HepG2 (cell line): ENCODE data around the gene FGD5. TPM values are rescaled to one million over a fixed set of nuclear protein-coding genes. Genes with fewer than 3 reads are reported as not detected.

Source experiments
- ATAC-seq: fragments of 200-7000 bp; cut with Tn5 transposase; 3 replicates; pipeline ENCODE4 v1.9.1; 2020; ENCODE audit warnings: mild to moderate bottlenecking, moderate library complexity
- BruUV-seq: library from RNA; stranded (reverse); fragments of 400-500 nt; replicated peaks from 2 replicates; lab custom pipeline; 2021; lab: Mats Ljungman, UMichigan
- CTCF ChIA-PET: fragments of 300-600 bp; formaldehyde crosslinking; extraction: SDS; loops from one replicate; lab custom pipeline; 2021; ENCODE audit warnings: low total read pairs, inconsistent platforms, low intra/inter-chr PET ratio; lab: Yijun Ruan, JAX
- POLR2A ChIA-PET: fragments of 350-600 bp; sonication (Branson Sonifier 250); formaldehyde crosslinking; loops from one replicate; lab custom pipeline; 2020; ENCODE audit warnings: antibody characterized with exemption, inconsistent platforms; lab: Yijun Ruan, JAX
- DNase-seq: peaks from one replicate; pipeline ENCODE4 v3.0.0-alpha.2; 2015; ENCODE audit warnings: low spot score
- FAIRE-seq: peaks from 3 replicates; lab custom pipeline; 2011; peaks lifted over from hg19 to GRCh38; lab: Jason Lieb, UNC
- H2AFZ ChIP-seq: one replicate; pipeline ENCODE4 v1.6.1; 2011; ENCODE audit warnings: low read length, inconsistent platforms
- H3K27ac ChIP-seq: fragments of 300-600 bp; 3 replicates; pipeline ENCODE4 v1.8.0; 2011; ENCODE audit warnings: mixed run types, mild to moderate bottlenecking, mixed read lengths, low read length, inconsistent platforms; ENCODE audit not compliant: insufficient read depth; ENCODE audit errors: extremely low read length
- H3K27me3 ChIP-seq, 2 experiments: fragments of 200-600 bp in 1 of 2; 2 replicates in 1 of 2; 3 replicates in 1 of 2; pipeline versions ENCODE4 v1.6.0 to v1.8.0; 2011; ENCODE audit warnings: low read length in 2 of 2, mild to moderate bottlenecking in 2 of 2, moderate library complexity in 2 of 2, inconsistent platforms in 1 of 2; ENCODE audit not compliant: insufficient read depth in 2 of 2, control insufficient read depth in 1 of 2
- H3K36me3 ChIP-seq, 2 experiments: fragments of 200-600 bp in 1 of 2; replicated peaks in 1 of 2; 2 replicates in 1 of 2; 3 replicates in 1 of 2; pipeline versions ENCODE4 v1.5.1 to v1.8.0; 2011; ENCODE audit warnings: low read length in 2 of 2, inconsistent platforms in 1 of 2; ENCODE audit not compliant: insufficient read depth in 2 of 2, control insufficient read depth in 1 of 2
- H3K4me1 ChIP-seq: 2 replicates; pipeline ENCODE4 v1.5.1; 2012; ENCODE audit warnings: low read length, inconsistent platforms; ENCODE audit not compliant: insufficient read depth
- H3K4me2 ChIP-seq: 2 replicates; pipeline ENCODE4 v1.6.0; 2011; ENCODE audit warnings: low read depth, low read length, inconsistent platforms
- H3K4me3 ChIP-seq, 3 experiments: fragments of 200-600 bp in 1 of 3; sonication (generic), shearing (Covaris generic) in 1 of 3; replicated peaks in 1 of 3; 2 replicates each; pipeline ENCODE4 v1.5.1; 2011 to 2016; ENCODE audit warnings: low read length in 3 of 3, inconsistent platforms in 2 of 3, low read depth in 2 of 3, mild to moderate bottlenecking in 2 of 3, control low read depth in 1 of 3, mixed read lengths in 1 of 3; ENCODE audit not compliant: insufficient read depth in 1 of 3
- H3K79me2 ChIP-seq: one replicate; pipeline ENCODE4 v1.6.1; 2011; ENCODE audit warnings: low read length, inconsistent platforms; ENCODE audit not compliant: insufficient read depth
- H3K9ac ChIP-seq: 2 replicates; pipeline ENCODE4 v1.6.0; 2011; ENCODE audit warnings: mild to moderate bottlenecking, low read depth, low read length, inconsistent platforms; ENCODE audit not compliant: insufficient read depth
- H3K9me3 ChIP-seq: 2 replicates; pipeline ENCODE4 v1.5.1; 2012; ENCODE audit warnings: mild to moderate bottlenecking, low read length
- H4K20me1 ChIP-seq: 2 replicates; pipeline ENCODE4 v1.6.0; 2011; ENCODE audit warnings: inconsistent platforms, mild to moderate bottlenecking, low read length, moderate library complexity; ENCODE audit not compliant: insufficient read depth
- EEA1 ChIP-seq: sonication (generic); formaldehyde crosslinking; IDR thresholded peaks from 2 replicates; pipeline ENCODE4 v1.5.1; 2020; ENCODE audit warnings: mild to moderate bottlenecking, missing genetic modification reagents, borderline replicate concordance
- HHEX ChIP-seq: IDR thresholded peaks from 2 replicates; pipeline ENCODE4 v1.6.1; 2016; ENCODE audit warnings: control low read depth
- KAT7 ChIP-seq: IDR thresholded peaks from 2 replicates; pipeline ENCODE4 v1.6.1; 2018; ENCODE audit warnings: borderline replicate concordance, missing compliant biosample characterization
- MAFK ChIP-seq, 2 experiments: IDR thresholded peaks in 1 of 2; conservative IDR thresholded peaks in 1 of 2; 2 replicates each; pipeline ENCODE4 v1.6.1; 2011; ENCODE audit warnings: improper control_type of control experiment in 2 of 2, low read length in 2 of 2
- MXI1 ChIP-seq: IDR thresholded peaks from 3 replicates; pipeline ENCODE4 v1.6.1; 2012; ENCODE audit warnings: low read depth, low read length, inconsistent platforms, borderline replicate concordance
- NFYC ChIP-seq: IDR thresholded peaks from 2 replicates; pipeline ENCODE4 v1.6.1; 2016; ENCODE audit warnings: missing genetic modification reagents, missing compliant biosample characterization
- NR1H2 ChIP-seq: sonication (generic); formaldehyde crosslinking; IDR thresholded peaks from 2 replicates; pipeline ENCODE4 v1.8.1; 2022; ENCODE audit warnings: low read depth, missing genetic modification reagents, borderline replicate concordance
- POGZ ChIP-seq: sonication (generic); formaldehyde crosslinking; IDR thresholded peaks from 2 replicates; pipeline ENCODE4 v1.4.0; 2020; ENCODE audit warnings: mild to moderate bottlenecking, missing genetic modification reagents
- RBM22 ChIP-seq: fragments of 200-400 bp; formaldehyde crosslinking; optimal IDR thresholded peaks from 2 replicates; pipeline ENCODE3; 2017; ENCODE audit warnings: mild to moderate bottlenecking, low read length, moderate library complexity
- SP4 ChIP-seq: sonication (generic); formaldehyde crosslinking; IDR thresholded peaks from 2 replicates; pipeline ENCODE4 v1.8.1; 2023; ENCODE audit warnings: mild to moderate bottlenecking, missing genetic modification reagents
- STAG1 ChIP-seq: sonication (generic); formaldehyde crosslinking; IDR thresholded peaks from 2 replicates; pipeline ENCODE4 v1.4.0; 2020; ENCODE audit warnings: missing genetic modification reagents
- ZNF143 ChIP-seq: sonication (generic); formaldehyde crosslinking; IDR thresholded peaks from 2 replicates; pipeline ENCODE4 v1.4.0; 2020; ENCODE audit warnings: missing genetic modification reagents
- ZNF296 ChIP-seq: sonication (generic); formaldehyde crosslinking; conservative IDR thresholded peaks from 2 replicates; pipeline ENCODE4 v1.5.0; 2020; ENCODE audit warnings: mild to moderate bottlenecking, missing genetic modification reagents
- ZNF333 ChIP-seq: sonication (generic); formaldehyde crosslinking; IDR thresholded peaks from 2 replicates; pipeline ENCODE4 v1.4.0; 2020; ENCODE audit warnings: mild to moderate bottlenecking, missing genetic modification reagents, borderline replicate concordance
- ZNF557 ChIP-seq: sonication (generic); formaldehyde crosslinking; IDR thresholded peaks from 2 replicates; pipeline ENCODE4 v1.4.0; 2020; ENCODE audit warnings: missing genetic modification reagents
- ZNF652 ChIP-seq: IDR thresholded peaks from 2 replicates; pipeline ENCODE4 v1.6.1; 2016; ENCODE audit warnings: low read depth, borderline replicate concordance
- ZNF672 ChIP-seq: sonication (generic); formaldehyde crosslinking; IDR thresholded peaks from 2 replicates; pipeline ENCODE4 v1.8.1; 2022; ENCODE audit warnings: missing genetic modification reagents
- ZNF678 ChIP-seq: sonication (generic); formaldehyde crosslinking; IDR thresholded peaks from 2 replicates; pipeline ENCODE4 v1.4.0; 2020; ENCODE audit warnings: mild to moderate bottlenecking, missing genetic modification reagents
- ZNF75D ChIP-seq: sonication (generic); formaldehyde crosslinking; IDR thresholded peaks from 2 replicates; pipeline ENCODE4 v1.8.1; 2023; ENCODE audit warnings: missing genetic modification reagents, mild to moderate bottlenecking, borderline replicate concordance
- ZSCAN22 ChIP-seq: sonication (generic); formaldehyde crosslinking; IDR thresholded peaks from 2 replicates; pipeline ENCODE4 v1.4.0; 2020; ENCODE audit warnings: mild to moderate bottlenecking, missing genetic modification reagents
- WGBS: methylation state at CpG from one replicate; pipeline ENCODE4 v1.1.6; 2017; ENCODE audit warnings: low lambda C conversion rate; 5-methylcytosine and 5-hydroxymethylcytosine counted together
- in situ Hi-C: cut with HindIII; loops from 2 replicates; pipeline ENCODE4 v1.10.0; 2017; ENCODE audit warnings: low pct_unique_long_range_greater_than_20kb; ENCODE audit not compliant: extremely low pct_ligation_motif_present
- intact Hi-C: fragments of 100-400 bp; cut with micrococcal nuclease; formaldehyde crosslinking; loops from one replicate; pipeline ENCODE4 v1.10.0; 2022; ENCODE audit not compliant: unreplicated experiment
- polyA plus RNA-seq, 8 experiments: library from polyadenylated mRNA; depleted of rRNA in 3 of 8; stranded (reverse) in 7 of 8; unstranded in 1 of 8; fragments of >200 nt; fragmentation: Illumina TruSeq in 4 of 8; extraction: Trizol in 4 of 8; gene quantifications; 2 replicates each; pipeline versions ENCODE4 v1.2.1 to v1.2.3, GENCODE V29; 2011 to 2016; ENCODE audit warnings: low read depth in 4 of 8, missing spikeins in 1 of 8, mixed read lengths in 1 of 8; ENCODE audit not compliant: insufficient read depth in 1 of 8
- total RNA-seq, 5 experiments: library from RNA; depleted of rRNA; stranded (reverse); fragments of >200 nt; fragmentation: Illumina TruSeq; extraction: Trizol; gene quantifications; 2 replicates each; pipeline ENCODE4 v1.2.3, GENCODE V29; 2016; ENCODE audit warnings: low read depth in 1 of 5
- TF ChIP-seq, protein P1 (sequence below): sonication (generic); formaldehyde crosslinking; IDR thresholded peaks from 2 replicates; pipeline ENCODE4 v1.5.0; 2020; ENCODE audit warnings: mild to moderate bottlenecking, missing genetic modification reagents, moderate library complexity

FGD5 gene
- total and polyA plus RNA-seq, 2 of the 13 experiments (the other 11 are each of a cell fraction or from before 2014, with no cell fraction given), result 0.17 TPM; not detected in 1

- in situ Hi-C loops, result no loop called here
- Histone ChIP-seq H3K4me2 (no peak overlapping the region), H3K27ac (no peak overlapping the region), H3K36me3 (no peaks in the 10 kb centered on the region), H3K27me3 (no peaks in the 10 kb centered on the region; a peak in 1 of 5 replicates), H3K79me2 (no peaks in the 10 kb centered on the region), H2AFZ (no peak overlapping the region), H3K4me1 (no peaks in the 10 kb centered on the region), H4K20me1 (no peaks in the 10 kb centered on the region), H3K9ac (no peak overlapping the region), H3K4me3 (no peak overlapping the region), H3K9me3 (no peaks in the 10 kb centered on the region)
- intact Hi-C loops, result no loop called here
- ChIA-PET CTCF (no interaction called here), POLR2A (no interaction called here)
- BruUV-seq, result no TSS peak
- 3% methylated on average over 3 of the region's 3 CpGs for WGBS
- TF ChIP-seq, protein P1, sequence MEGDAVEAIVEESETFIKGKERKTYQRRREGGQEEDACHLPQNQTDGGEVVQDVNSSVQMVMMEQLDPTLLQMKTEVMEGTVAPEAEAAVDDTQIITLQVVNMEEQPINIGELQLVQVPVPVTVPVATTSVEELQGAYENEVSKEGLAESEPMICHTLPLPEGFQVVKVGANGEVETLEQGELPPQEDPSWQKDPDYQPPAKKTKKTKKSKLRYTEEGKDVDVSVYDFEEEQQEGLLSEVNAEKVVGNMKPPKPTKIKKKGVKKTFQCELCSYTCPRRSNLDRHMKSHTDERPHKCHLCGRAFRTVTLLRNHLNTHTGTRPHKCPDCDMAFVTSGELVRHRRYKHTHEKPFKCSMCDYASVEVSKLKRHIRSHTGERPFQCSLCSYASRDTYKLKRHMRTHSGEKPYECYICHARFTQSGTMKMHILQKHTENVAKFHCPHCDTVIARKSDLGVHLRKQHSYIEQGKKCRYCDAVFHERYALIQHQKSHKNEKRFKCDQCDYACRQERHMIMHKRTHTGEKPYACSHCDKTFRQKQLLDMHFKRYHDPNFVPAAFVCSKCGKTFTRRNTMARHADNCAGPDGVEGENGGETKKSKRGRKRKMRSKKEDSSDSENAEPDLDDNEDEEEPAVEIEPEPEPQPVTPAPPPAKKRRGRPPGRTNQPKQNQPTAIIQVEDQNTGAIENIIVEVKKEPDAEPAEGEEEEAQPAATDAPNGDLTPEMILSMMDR (CRISPR knock-in tag), result peak; percentile 42
- TF ChIP-seq ZNF652 (CRISPR knock-in tag) (no peak), POGZ (CRISPR knock-in tag) (no peak), RBM22 (no peak), STAG1 (CRISPR knock-in tag) (peak; percentile 55), NFYC (CRISPR knock-in tag) (no peak), EEA1 (CRISPR knock-in tag) (no peak)
- no peak for DNase-seq
- ATAC-seq, result peak; percentile 83
- no peak for FAIRE-seq
Observed at GRCh38 chr3:14857506-14857905, 38.7 kb downstream of the FGD5 start.

- H4K20me1 ChIP-seq, result no peaks in the 10 kb centered on the region
- in situ Hi-C loops (no loop called here), intact Hi-C loops (no loop called here)
- H3K27ac ChIP-seq, result no peak overlapping the region
- H3K4me3 ChIP-seq, result no peak overlapping the region
- no peaks in the 10 kb centered on the region for H3K36me3 ChIP-seq
- ATAC-seq, result no peak
- H3K4me2 ChIP-seq, result no peak overlapping the region
- H3K79me2 ChIP-seq, result no peaks in the 10 kb centered on the region
- no peak for FAIRE-seq
- ChIA-PET POLR2A (no interaction called here), CTCF (no interaction called here)
- H3K4me1 ChIP-seq, result no peaks in the 10 kb centered on the region
- H3K27me3 ChIP-seq, result no peaks in the 10 kb centered on the region; a peak in 1 of 5 replicates
- no peak overlapping the region for H3K9ac ChIP-seq
- WGBS, result 38% methylated on average over 1 of the region's 1 CpG
- BruUV-seq, result no TSS peak
- DNase-seq, result no peak
- H2AFZ ChIP-seq, result no peak overlapping the region
- no peaks in the 10 kb centered on the region for H3K9me3 ChIP-seq
- no peak for TF ChIP-seq MXI1
- TF ChIP-seq ZNF75D, result no peak
- no peak for TF ChIP-seq MAFK (conservative IDR thresholded peaks at IDR 0.05 in 1 of 2, IDR thresholded peaks at IDR 0.05 in 1 of 2; ENCODE audit: low read length in 2 of 2)
- no peak for TF ChIP-seq HHEX
- no peak for TF ChIP-seq ZNF672 (CRISPR knock-in tag)
- no peak for TF ChIP-seq NR1H2 (CRISPR knock-in tag)
- TF ChIP-seq SP4 (CRISPR knock-in tag), result no peak
- no peak for TF ChIP-seq ZNF678
- no peak for TF ChIP-seq ZSCAN22 (CRISPR knock-in tag)
- TF ChIP-seq ZNF557 (CRISPR knock-in tag), result no peak
- TF ChIP-seq ZNF333 (CRISPR knock-in tag), result no peak
- TF ChIP-seq ZNF296 (CRISPR knock-in tag), result no peak
- no peak for TF ChIP-seq KAT7 (CRISPR knock-in tag)
- TF ChIP-seq ZNF143, result no peak
Observed at GRCh38 chr3:14858105-14858504, 39.3 kb downstream of the FGD5 start.
